ENCODE results near the gene LRRN2. TPM values are rescaled to one million over a fixed set of nuclear protein-coding genes. Genes with fewer than 3 reads are reported as not detected.

Gene LRRN2
- total and polyA plus RNA-seq, 2 experiments from 2014 or later, result 0.74 to 2.6 TPM

DNA sequence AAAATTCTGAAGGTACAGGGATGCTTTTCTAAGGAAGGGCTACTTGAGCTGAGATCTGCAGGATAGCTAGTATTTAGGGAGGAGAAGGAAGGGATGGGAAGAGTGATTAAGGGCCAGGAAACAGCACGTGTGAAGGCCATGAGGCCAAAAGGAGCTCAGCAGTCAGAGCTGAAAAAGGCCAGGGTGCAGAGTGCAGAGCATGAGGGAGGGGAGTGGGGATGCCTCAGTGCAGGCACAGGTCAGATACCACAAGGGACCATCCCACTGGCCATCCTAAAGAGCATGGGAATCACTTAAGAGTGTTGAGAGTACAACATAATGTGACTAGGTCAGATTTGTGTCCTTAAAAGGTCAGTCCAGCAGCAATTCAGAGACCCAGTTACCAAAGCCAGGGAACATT, 16.0 kb downstream of the LRRN2 start:
- Histone ChIP-seq H3K27me3 (ENCODE audit: insufficient read depth) (no peaks in the 10 kb centered on the region), H3K27ac (ENCODE audit: low read depth) (no peak overlapping the region), H3K9me2 (ENCODE audit: insufficient read depth) (no peaks in the 10 kb centered on the region), H3F3A (replicated peaks; ENCODE audit: low read depth) (no peaks in the 10 kb centered on the region), H2AFZ (no peak overlapping the region), H3K36me3 (ENCODE audit: insufficient read depth) (no peaks in the 10 kb centered on the region), H3K79me2 (replicated peaks; ENCODE audit: insufficient read depth) (no peaks in the 10 kb centered on the region), H3K4me1 (ENCODE audit: insufficient read depth) (peaks cover 2% of the 10 kb centered on the region; the same call in 1 of the 2 replicates), H4K20me1 (replicated peaks; ENCODE audit: insufficient read depth) (no peaks in the 10 kb centered on the region), H3K4me2 (no peak overlapping the region), H3K4me3 (no peak overlapping the region)
- ATAC-seq (no peak), DNase-seq (ENCODE audit: low spot score) (no peak)
- Mint-ChIP-seq H3K4me3 (no peak overlapping the region), H3K27me3 (ENCODE audit: insufficient read depth, low read depth, poor library complexity) (peaks cover 6% of the 10 kb centered on the region), H3K36me3 (ENCODE audit: low read depth) (no peaks in the 10 kb centered on the region), H3K4me1 (peaks cover 11% of the 10 kb centered on the region), H3K9me3 (no peaks in the 10 kb centered on the region), H3K27ac (no peak overlapping the region)
- TF ChIP-seq, protein P1, sequence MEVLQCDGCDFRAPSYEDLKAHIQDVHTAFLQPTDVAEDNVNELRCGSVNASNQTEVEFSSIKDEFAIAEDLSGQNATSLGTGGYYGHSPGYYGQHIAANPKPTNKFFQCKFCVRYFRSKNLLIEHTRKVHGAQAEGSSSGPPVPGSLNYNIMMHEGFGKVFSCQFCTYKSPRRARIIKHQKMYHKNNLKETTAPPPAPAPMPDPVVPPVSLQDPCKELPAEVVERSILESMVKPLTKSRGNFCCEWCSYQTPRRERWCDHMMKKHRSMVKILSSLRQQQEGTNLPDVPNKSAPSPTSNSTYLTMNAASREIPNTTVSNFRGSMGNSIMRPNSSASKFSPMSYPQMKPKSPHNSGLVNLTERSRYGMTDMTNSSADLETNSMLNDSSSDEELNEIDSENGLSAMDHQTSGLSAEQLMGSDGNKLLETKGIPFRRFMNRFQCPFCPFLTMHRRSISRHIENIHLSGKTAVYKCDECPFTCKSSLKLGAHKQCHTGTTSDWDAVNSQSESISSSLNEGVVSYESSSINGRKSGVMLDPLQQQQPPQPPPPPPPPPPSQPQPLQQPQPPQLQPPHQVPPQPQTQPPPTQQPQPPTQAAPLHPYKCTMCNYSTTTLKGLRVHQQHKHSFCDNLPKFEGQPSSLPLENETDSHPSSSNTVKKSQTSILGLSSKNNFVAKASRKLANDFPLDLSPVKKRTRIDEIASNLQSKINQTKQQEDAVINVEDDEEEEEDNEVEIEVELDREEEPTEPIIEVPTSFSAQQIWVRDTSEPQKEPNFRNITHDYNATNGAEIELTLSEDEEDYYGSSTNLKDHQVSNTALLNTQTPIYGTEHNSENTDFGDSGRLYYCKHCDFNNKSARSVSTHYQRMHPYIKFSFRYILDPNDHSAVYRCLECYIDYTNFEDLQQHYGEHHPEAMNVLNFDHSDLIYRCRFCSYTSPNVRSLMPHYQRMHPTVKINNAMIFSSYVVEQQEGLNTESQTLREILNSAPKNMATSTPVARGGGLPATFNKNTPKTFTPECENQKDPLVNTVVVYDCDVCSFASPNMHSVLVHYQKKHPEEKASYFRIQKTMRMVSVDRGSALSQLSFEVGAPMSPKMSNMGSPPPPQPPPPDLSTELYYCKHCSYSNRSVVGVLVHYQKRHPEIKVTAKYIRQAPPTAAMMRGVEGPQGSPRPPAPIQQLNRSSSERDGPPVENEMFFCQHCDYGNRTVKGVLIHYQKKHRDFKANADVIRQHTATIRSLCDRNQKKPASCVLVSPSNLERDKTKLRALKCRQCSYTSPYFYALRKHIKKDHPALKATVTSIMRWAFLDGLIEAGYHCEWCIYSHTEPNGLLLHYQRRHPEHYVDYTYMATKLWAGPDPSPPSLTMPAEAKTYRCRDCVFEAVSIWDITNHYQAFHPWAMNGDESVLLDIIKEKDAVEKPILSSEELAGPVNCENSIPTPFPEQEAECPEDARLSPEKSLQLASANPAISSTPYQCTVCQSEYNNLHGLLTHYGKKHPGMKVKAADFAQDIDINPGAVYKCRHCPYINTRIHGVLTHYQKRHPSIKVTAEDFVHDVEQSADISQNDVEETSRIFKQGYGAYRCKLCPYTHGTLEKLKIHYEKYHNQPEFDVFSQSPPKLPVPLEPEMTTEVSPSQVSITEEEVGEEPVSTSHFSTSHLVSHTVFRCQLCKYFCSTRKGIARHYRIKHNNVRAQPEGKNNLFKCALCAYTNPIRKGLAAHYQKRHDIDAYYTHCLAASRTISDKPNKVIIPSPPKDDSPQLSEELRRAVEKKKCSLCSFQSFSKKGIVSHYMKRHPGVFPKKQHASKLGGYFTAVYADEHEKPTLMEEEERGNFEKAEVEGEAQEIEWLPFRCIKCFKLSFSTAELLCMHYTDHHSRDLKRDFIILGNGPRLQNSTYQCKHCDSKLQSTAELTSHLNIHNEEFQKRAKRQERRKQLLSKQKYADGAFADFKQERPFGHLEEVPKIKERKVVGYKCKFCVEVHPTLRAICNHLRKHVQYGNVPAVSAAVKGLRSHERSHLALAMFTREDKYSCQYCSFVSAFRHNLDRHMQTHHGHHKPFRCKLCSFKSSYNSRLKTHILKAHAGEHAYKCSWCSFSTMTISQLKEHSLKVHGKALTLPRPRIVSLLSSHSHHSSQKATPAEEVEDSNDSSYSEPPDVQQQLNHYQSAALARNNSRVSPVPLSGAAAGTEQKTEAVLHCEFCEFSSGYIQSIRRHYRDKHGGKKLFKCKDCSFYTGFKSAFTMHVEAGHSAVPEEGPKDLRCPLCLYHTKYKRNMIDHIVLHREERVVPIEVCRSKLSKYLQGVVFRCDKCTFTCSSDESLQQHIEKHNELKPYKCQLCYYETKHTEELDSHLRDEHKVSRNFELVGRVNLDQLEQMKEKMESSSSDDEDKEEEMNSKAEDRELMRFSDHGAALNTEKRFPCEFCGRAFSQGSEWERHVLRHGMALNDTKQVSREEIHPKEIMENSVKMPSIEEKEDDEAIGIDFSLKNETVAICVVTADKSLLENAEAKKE (CRISPR knock-in tag; IDR thresholded peaks at IDR 0.05), result no peak
- no peak for TF ChIP-seq EZH2 (IDR thresholded peaks at IDR 0.05; ENCODE audit: low read depth, unreplicated experiment)
- TF ChIP-seq, protein P2, sequence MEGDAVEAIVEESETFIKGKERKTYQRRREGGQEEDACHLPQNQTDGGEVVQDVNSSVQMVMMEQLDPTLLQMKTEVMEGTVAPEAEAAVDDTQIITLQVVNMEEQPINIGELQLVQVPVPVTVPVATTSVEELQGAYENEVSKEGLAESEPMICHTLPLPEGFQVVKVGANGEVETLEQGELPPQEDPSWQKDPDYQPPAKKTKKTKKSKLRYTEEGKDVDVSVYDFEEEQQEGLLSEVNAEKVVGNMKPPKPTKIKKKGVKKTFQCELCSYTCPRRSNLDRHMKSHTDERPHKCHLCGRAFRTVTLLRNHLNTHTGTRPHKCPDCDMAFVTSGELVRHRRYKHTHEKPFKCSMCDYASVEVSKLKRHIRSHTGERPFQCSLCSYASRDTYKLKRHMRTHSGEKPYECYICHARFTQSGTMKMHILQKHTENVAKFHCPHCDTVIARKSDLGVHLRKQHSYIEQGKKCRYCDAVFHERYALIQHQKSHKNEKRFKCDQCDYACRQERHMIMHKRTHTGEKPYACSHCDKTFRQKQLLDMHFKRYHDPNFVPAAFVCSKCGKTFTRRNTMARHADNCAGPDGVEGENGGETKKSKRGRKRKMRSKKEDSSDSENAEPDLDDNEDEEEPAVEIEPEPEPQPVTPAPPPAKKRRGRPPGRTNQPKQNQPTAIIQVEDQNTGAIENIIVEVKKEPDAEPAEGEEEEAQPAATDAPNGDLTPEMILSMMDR (conservative IDR thresholded peaks at IDR 0.05; ENCODE audit: low read depth in 2 of 2), result no peak
- no peak for TF ChIP-seq NANOG (IDR thresholded peaks at IDR 0.05; ENCODE audit: borderline replicate concordance)
- no peak for TF ChIP-seq STAT1 (IDR thresholded peaks at IDR 0.05; ENCODE audit: unreplicated experiment)
- TF ChIP-seq, protein P3, sequence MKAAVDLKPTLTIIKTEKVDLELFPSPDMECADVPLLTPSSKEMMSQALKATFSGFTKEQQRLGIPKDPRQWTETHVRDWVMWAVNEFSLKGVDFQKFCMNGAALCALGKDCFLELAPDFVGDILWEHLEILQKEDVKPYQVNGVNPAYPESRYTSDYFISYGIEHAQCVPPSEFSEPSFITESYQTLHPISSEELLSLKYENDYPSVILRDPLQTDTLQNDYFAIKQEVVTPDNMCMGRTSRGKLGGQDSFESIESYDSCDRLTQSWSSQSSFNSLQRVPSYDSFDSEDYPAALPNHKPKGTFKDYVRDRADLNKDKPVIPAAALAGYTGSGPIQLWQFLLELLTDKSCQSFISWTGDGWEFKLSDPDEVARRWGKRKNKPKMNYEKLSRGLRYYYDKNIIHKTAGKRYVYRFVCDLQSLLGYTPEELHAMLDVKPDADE (IDR thresholded peaks at IDR 0.05), result no peak
- no peak for TF ChIP-seq ZNF331 (CRISPR knock-in tag; IDR thresholded peaks at IDR 0.05; ENCODE audit: low read depth)
- TF ChIP-seq ZNF114 (CRISPR knock-in tag; IDR thresholded peaks at IDR 0.05), result no peak
- no peak for TF ChIP-seq CREB1 (CRISPR knock-in tag; IDR thresholded peaks at IDR 0.05; ENCODE audit: low read depth)
- no peak for TF ChIP-seq POLR2AphosphoS5 (IDR thresholded peaks at IDR 0.05; ENCODE audit: low read depth)
- no peak for TF ChIP-seq JUNB (IDR thresholded peaks at IDR 0.05; ENCODE audit: unreplicated experiment)
- TF ChIP-seq EZH2phosphoT487 (IDR thresholded peaks at IDR 0.05; ENCODE audit: unreplicated experiment), result no peak
- TF ChIP-seq, protein P4, sequence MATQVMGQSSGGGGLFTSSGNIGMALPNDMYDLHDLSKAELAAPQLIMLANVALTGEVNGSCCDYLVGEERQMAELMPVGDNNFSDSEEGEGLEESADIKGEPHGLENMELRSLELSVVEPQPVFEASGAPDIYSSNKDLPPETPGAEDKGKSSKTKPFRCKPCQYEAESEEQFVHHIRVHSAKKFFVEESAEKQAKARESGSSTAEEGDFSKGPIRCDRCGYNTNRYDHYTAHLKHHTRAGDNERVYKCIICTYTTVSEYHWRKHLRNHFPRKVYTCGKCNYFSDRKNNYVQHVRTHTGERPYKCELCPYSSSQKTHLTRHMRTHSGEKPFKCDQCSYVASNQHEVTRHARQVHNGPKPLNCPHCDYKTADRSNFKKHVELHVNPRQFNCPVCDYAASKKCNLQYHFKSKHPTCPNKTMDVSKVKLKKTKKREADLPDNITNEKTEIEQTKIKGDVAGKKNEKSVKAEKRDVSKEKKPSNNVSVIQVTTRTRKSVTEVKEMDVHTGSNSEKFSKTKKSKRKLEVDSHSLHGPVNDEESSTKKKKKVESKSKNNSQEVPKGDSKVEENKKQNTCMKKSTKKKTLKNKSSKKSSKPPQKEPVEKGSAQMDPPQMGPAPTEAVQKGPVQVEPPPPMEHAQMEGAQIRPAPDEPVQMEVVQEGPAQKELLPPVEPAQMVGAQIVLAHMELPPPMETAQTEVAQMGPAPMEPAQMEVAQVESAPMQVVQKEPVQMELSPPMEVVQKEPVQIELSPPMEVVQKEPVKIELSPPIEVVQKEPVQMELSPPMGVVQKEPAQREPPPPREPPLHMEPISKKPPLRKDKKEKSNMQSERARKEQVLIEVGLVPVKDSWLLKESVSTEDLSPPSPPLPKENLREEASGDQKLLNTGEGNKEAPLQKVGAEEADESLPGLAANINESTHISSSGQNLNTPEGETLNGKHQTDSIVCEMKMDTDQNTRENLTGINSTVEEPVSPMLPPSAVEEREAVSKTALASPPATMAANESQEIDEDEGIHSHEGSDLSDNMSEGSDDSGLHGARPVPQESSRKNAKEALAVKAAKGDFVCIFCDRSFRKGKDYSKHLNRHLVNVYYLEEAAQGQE (IDR thresholded peaks at IDR 0.05; ENCODE audit: unreplicated experiment), result no peak

Data from GM23338 (cell line).